Measurements from ENCODE around the gene STK10.

The STK10 gene

GRCh38 chr5:172144931-172145869 is 42.8 kb downstream of the STK10 start:
- H3K4me3 ChIP-seq (ENCODE audit: low read depth, low read length), result no peak overlapping the region

DNA sequence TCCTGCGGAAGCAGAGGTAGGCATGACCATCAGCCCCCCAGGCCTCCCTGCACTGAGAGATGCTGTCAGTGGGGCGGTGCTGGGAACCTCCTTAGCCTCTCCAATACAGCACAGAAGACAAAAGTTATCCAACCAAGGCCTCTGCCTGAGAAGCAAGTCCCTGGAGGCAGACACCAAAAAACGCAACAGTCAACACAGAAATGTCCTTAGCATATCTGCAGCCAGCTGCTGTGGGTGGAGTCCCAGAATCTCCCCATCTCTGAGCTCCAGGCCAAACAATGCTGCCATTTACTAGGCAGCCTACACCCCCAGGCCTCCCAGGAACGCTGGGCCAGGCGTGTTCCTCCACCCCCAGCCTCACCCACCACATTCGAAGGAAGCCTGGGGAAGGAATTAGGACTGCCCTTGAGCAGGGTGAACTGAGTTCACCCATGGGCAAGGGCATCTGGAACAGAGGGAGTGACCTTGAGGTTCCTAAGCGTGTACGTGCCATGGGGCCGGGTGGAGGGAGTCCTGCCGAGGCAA is 43.7 kb downstream of the STK10 start:
- no peak overlapping the region for H3K4me3 ChIP-seq (ENCODE audit: low read depth, low read length)

DNA sequence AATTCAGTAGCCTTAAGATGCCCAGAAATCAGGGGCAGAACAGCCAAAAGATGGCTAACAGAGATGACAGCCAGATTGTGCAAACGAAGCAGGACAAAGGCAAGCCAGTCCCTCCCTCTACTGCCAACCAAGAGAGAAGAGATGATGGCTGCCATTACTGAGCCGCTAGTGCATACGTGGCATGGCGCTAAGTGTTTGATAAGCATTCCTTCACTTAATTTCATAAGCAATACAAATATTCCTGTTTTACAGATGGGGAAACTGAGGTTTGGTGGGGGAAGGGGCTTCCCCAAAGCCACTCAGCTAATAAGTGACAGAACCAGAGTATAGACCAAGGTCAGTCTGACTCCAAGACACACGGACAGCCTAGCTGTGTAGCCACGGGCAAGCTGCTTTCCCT is 44.1 kb downstream of the STK10 start:
- no peak overlapping the region for H3K4me3 ChIP-seq (ENCODE audit: low read depth, low read length)

- no peak overlapping the region for H3K4me3 ChIP-seq (ENCODE audit: low read depth, low read length)
Observed at GRCh38 chr5:172142709-172143215, 45.3 kb downstream of the STK10 start.

DNA sequence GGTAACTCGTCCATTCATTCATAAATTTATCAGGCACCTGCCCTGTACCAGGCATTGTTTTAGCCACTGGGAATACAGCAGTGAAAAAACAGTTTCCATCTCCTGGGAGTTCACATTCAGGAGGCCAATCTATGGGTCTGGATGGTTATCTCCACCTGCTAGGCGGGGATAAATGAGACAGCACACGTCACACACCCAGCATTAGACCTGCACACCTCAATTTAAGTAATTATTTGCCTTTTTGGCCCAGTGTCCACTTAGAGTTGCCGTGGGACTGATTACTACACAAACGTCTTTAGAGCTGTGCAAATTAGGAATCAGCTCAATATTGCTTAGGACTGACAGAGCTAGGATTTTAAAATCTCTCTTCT is 46.1 kb downstream of the STK10 start:
- H3K4me3 ChIP-seq (ENCODE audit: low read depth, low read length), result no peak overlapping the region

- H3K4me3 ChIP-seq (ENCODE audit: low read depth, low read length), result no peak overlapping the region
Observed at GRCh38 chr5:172140866-172141265, 47.2 kb downstream of the STK10 start.

DNA sequence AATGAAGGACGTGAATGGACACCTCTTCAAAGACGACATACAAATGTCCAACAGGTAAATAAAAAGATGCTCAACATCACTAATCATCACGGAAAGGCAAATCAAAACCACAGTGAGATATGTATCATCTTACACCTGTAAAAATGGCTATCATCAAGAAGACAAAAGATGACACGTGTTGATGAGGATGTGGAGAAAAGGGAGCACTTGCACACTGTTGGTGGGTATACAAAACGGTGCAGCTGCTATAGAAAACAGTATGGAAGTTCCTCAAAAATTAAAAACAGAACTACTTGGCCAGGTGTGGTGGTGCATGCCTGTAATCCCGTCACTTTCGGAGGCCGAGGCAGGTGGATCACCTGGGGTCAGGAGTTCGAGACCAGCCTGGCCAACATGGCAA is 47.9 kb downstream of the STK10 start:
- H3K4me3 ChIP-seq (ENCODE audit: low read depth, low read length), result no peak overlapping the region

GRCh38 chr5:172137046-172137445 is 51.0 kb downstream of the STK10 start:
- no peak overlapping the region for H3K4me3 ChIP-seq (ENCODE audit: low read depth, low read length)

GRCh38 chr5:172133359-172134029 is 54.5 kb downstream of the STK10 start:
- no peak overlapping the region for H3K4me3 ChIP-seq (ENCODE audit: low read depth, low read length)

DNA sequence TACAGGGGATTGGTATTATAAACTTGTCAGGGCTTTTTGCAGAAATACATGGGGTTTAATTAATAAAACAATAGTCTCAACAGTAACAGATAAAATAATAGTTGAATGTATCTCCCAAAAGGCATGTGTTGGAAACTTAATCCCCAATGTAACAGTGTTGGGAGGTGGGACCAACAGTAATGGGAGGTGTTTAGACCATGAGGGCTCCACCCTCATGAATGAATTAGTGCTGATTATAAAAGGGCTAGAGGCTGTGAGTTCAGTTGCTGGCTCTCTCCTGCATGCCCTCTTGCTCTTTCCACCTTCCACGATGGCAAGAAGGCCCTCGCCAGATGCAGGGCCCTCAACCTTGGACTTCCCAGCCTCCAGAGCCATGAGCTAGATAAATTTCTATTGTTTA is 56.3 kb downstream of the STK10 start:
- no peak overlapping the region for H3K4me3 ChIP-seq (ENCODE audit: low read depth, low read length)

DNA sequence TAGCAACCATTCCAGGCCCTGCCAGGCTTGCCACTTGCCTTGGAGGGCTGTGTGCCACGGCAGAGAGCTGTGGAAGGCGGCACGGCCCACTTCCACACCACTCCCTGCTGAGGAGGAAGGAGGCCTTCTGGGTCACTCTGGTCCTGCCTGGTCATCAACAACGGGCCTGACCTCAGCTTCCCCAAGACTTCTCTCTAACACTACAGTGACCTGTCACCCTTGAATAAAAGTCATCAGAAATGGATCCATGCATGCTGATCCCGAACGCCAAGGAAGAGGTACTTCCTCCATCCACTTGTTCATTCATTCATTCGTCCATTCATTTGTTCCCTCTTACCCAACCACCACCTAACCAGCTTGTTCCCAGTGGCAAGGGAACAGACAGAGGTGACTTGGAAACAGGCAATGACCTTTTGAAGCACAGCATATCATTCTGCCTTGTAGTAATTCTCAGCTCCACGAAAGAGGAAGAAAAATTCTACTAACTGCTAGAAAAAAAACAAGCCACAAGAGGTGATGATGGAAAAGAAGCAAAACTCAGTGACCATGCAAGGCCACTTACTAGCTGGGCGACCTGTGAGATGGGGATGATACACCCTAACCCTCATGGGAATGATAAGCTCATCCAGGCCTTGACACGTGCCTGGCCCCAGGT is 58.6 kb downstream of the STK10 start:
- H3K4me3 ChIP-seq (ENCODE audit: low read depth, low read length), result no peak overlapping the region

DNA sequence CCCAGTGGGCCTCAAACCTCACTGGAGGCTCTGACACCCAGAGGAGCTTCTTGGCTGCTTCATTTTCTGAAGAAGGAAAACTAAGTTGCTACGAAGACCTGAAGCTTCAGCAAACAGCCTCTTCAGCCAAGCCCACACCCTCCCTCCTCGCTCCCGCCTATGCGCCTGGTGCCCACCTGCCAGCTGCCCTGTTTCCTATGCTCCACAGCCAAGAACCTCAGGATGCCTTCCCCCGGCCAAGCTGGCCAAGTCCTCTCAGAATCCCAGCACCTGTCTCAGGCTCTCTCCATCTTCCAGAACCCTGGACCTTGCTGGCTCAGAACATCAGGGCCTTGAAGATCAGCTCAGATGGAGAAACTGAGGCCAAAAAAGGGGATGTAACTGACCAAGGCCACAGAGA is 60.4 kb downstream of the STK10 start:
- no peak overlapping the region for H3K4me3 ChIP-seq (ENCODE audit: low read depth, low read length)

- no peak overlapping the region for H3K4me3 ChIP-seq (ENCODE audit: low read depth, low read length)
Observed at GRCh38 chr5:172123269-172123692, 64.7 kb downstream of the STK10 start.

GRCh38 chr5:172119921-172120688 is 67.9 kb downstream of the STK10 start:
- no peak overlapping the region for H3K4me3 ChIP-seq (ENCODE audit: low read depth, low read length)

DNA sequence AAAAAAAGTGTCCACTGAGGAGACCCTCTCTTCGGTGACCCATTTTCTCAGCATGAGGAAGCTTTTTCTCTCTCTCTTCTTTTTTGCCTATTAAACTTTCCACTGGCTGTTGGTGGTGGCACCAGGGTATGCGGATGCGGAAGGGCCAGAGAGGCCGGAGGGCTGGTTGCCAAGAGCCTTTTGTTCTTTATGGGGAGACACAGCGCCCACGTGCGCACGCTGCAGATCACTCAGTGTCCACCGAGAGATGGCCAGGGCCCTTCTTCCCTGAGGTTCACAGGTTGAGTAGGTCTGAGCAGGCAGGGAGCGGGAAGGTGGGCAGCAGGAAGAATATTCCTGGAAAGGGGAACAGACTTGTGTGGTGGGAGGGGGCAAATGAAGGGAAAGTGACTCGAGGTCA is 69.1 kb downstream of the STK10 start:
- H3K4me3 ChIP-seq (ENCODE audit: low read depth, low read length), result no peak overlapping the region

DNA sequence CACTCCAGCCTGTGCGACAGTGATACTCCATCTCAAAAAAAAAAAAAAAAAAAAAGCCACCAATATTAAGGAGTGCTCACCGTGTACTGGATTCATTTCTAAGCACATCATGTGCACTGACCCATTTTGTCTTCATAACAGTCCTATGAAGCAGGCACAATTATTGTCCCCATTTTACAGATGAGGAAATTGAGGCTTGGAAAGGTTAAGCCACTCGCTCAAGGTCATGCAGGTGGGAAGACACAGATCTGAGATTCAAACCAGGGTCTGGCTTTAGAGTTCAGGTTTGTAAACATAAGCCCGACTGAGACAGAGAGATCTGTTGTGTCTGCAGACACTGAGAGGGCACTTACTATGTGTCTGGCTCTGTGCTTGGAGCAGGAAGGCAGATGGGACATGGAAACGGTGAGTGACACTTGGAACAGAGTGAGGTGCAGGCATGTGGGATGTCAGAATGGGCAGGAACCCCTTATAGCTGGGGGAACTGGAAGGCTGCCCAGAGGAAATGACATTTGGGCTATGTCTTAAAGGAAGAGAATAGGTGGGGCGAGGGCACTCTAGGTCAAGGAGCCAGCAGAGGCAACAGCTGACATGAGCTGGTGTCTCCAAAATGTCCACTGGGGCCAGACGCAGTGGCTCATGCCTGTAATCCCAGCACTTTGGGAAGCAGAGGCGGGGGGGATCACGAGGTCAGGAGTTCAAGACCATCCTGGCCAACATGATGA is 69.9 kb downstream of the STK10 start:
- H3K4me3 ChIP-seq (ENCODE audit: low read depth, low read length), result no peak overlapping the region

GRCh38 chr5:172115541-172115982 is 72.5 kb downstream of the STK10 start:
- no peak overlapping the region for H3K4me3 ChIP-seq (ENCODE audit: low read depth, low read length)

- no peak overlapping the region for H3K4me3 ChIP-seq (ENCODE audit: low read depth, low read length)
Observed at GRCh38 chr5:172114875-172115422, 73.1 kb downstream of the STK10 start.

GRCh38 chr5:172113036-172113435 is 75.0 kb downstream of the STK10 start:
- H3K4me3 ChIP-seq (ENCODE audit: low read depth, low read length), result no peak overlapping the region

DNA sequence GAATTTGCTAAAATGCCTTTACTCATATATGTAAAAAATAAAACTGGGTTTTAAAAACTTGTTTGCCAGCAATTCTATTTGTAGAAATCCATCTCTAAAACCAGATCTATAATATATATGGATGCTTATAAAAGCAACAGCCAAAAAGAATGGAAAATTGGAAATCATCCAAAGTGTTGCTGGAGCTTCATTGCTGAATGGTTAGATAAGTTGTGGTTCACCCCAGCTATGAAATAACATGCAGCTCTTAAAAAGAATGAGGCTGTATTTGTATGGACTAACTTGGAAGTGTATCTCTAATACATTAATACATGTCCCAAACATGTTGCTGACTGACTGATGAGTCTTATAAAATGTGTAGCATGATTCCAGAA is 76.2 kb downstream of the STK10 start:
- no peak overlapping the region for H3K4me3 ChIP-seq (ENCODE audit: low read depth, low read length)
